HG03521 (cell line): ENCODE results near the gene ABTB1.
A peak's percentile ranks its signal among the peaks of the same experiment; 100 is the strongest.
"Not testable (repeated sequence)": the region's sequence is repeated elsewhere in the genome, so short reads cannot be mapped to it uniquely, and the experiment has no call there.

Source experiments
- ATAC-seq: cut with Tn5 transposase; IDR thresholded peaks from one replicate; pipeline ENCODE4 v1.9.1; 2021; ENCODE audit warnings: mild to moderate bottlenecking, moderate library complexity; ENCODE audit not compliant: unreplicated experiment

Gene ABTB1

DNA sequence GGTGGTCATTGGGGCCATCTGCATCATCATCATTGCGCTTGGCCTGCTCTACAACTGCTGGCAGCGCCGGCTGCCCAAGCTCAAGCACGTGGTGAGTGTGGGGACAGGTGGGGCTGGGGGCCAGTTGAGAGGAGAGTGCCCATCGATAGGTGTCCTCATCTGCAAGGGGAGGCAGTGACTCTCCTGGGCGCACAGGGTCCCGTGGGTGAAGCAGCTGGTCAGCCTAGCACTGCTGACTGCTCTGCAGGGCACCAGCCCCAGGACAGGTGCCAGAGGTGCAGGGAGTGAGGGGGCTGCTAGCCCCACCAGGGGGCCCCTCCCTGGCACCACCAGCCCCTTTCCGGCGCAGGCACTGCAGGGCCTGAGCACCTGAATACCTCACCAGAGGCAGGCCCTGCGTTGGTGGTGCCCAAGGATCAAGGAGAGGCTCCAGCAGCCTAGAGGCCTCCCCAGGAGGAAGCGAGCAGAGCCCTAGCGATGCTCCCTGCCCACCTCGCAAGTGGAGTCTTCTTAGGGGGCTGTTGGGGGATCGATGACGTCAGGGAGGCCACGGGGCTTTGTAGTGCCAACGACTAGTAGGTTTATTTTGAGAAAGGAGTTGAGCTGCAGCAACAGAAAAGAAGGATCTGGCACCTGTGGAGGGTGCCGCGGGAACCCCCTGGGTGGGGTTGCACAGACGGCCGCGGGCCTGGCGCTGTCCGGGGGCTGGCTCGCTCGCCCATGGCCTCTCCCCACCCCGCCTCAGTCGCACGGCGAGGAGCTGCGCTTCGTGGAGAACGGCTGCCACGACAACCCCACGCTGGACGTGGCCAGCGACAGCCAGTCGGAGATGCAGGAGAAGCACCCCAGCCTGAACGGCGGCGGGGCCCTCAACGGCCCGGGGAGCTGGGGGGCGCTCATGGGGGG, 976 bp upstream of the ABTB1 start:
- ATAC-seq: peak; percentile 11

DNA sequence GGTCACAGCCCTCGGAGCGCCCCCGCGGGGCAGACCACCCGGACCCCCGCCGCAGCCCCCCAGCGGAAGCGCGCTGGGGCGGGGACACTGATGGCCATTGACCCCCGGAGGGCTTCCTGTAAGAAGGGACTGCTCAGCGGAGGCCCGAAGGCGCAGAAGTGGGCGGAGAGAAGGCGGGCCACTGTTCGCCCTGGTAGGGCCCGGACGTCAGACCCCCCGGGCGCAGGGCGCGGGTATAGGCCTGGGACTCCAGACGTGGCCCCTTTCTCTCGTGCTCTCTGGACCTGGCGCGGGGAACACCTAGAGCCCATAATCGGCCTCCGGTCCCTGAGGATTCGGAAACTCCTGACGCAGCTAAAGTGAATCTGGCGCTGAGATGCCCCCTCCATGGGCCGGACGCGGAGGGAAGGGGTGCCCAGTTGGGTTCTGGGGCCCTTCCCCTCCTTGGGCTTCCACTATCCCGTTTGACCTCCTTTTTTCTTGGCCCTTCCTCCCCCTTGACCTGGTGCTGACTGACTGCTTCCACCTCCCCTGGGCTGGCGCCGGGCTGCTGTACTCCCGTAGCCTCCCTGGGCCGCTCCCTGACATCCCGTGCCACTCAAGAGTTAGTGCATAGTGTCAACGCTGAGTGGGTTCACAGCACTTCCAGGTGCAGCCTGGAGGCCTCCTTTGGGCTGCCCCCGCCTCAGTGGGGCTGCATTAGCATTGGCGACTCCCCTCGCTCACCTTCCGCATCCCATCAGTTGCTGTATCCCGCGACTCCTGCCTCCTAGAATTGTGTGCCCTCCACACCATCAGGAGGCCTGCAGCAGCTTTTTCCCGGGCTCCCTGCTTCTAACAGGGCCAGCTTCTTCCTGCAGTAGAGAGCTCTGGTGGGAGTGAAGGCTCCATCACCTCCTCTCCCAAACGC, 694 bp downstream of the ABTB1 start:
- peak; percentile 25 for ATAC-seq

DNA sequence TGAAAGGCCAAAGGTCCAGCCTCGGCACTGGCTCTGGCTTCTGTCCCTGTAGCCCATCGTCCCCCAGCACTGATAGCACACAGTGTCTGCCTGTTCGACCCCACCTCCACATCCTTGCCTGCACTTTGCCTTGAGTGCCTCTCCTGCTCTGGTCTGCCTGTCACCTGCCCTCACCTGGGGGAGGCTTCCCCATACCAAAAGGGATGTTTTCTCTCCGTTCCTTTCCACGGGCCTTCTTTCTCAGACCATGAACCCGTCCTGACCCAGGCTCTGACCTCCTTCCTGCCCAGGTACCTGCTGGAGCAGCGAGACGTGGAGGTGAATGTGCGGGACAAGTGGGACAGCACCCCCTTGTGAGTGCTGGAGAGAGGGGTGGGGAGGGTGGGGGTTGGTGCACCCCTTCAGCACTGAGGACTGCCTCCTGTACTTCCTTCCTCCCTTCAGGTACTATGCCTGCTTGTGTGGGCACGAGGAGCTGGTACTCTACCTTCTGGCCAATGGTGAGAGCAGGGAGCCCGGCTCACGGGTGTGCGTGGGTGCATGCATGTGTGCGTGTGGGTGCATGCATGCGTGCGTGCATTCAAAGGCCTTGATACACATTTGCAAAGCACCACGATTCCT, 1.5 kb downstream of the ABTB1 start:
- no peak for ATAC-seq

DNA sequence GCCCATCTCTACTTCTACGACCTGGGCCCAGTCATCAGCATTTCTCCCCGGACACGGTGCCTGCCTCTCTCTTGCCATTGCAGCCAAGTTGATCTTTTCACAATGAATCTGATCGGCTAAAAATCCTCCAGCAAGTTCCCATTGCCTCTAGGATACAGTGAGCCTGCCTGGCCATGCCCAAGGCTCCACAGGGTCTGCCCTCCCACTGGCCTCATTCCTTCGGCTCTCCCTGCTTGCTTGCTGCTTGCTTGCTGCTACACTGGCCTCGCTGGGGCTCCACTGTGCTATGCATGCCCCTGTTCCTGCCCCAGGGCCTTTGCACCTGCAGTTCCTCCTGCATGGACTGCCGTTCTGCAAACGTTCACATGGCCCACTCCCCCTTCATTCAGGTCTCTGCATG, 2.0 kb downstream of the ABTB1 start:
- no peak for ATAC-seq

DNA sequence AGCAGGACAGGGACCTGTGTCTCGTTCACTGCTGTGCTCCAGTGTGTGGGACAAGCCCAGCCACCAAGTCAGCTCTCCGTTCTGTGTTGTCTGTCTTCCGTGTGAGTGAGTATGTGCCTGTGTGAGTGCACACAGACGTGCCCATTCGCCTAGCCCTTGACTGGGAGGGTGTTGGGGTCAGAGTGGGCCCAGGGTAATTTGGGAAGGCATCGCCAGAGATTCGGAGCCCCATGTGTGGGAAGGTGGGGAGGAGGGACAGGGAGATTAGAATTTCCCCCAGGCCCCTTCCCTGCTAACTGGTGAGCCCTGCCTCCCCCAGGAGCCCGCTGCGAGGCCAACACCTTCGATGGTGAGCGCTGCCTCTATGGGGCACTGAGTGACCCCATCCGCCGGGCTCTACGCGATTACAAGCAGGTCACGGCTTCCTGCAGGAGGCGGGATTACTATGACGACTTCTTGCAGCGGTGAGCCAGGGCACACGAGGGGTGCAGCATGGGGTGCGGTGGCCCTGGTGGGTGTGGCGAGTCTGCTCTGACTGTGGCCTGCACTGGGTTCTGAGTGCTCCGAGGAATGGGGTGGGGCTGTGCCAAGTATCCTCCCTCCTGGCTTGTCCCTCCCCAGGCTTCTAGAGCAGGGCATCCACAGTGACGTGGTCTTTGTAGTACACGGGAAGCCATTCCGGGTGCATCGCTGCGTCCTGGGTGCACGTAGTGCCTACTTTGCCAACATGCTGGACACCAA, 3.1 kb downstream of the ABTB1 start:
- ATAC-seq: no peak

DNA sequence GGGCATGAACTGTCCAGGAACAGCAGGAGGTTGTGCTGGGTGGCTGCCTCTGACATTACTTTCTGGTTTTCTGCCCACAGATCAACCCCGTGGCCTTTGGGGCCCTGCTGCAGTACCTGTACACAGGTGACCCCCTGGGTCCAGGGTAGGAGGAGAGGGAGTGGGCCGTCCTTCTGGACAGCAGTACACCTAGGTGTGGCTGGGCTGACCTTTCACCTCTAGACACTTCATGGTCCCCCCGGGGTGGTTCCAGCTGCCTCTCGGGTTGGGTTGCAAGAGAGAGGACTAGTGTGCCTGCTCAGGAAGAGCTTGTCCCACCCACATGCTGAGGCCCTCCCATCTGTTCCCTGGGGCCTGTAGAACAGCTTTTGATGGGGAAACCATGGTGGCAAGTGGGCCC, 3.7 kb downstream of the ABTB1 start:
- ATAC-seq: no peak

DNA sequence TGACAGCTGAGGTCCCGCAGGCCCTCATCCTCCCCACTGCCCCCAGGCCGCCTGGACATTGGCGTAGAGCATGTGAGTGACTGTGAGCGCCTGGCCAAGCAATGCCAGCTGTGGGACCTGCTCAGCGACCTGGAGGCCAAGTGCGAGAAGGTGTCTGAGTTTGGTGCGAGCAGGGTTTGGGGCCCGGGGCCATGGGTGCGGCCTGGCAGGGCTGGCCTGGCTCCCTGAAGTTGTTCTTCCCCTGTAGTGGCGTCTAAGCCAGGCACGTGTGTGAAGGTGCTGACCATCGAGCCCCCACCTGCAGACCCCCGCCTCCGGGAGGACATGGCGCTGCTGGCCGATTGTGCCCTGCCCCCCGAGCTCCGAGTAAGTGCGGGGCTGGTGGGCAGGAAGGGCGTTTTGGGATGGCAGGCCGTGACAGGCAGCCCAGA, 4.2 kb downstream of the ABTB1 start:
- no peak for ATAC-seq

DNA sequence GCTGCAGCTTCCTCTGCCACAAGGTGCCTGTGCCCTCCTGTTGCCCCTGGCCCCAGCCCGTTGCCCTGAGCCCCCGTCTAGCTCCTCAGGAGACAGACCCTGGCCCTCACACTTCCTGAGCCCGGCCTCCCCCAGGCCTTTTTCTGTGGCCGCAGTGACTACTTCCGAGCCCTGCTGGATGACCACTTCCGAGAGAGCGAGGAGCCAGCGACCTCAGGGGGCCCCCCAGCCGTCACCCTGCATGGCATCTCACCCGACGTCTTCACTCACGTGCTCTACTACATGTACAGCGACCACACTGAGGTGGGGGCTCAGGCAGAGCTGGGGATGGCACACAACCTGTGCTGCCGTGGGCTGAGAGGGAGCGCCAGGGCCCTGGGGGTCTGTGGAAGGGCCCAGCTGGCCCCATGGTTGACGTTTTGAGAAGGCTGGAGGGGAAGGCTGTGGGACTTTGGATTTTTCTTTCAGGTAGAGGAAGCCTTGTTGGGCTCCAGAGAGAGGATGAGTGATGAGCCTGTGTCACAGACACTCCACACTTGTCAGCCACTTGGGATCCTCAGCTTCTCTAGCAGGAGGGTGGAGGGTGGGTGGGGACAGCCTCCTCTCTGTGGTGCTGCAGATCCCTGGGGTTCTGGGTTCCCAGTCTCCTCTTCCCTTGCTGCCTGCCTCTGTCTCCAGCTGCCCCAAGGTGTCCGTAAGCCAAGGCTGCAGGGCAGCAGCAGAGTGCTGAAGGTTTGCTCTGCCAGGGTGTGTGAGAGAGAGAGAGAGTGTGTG, 5.0 kb downstream of the ABTB1 start:
- no peak for ATAC-seq

DNA sequence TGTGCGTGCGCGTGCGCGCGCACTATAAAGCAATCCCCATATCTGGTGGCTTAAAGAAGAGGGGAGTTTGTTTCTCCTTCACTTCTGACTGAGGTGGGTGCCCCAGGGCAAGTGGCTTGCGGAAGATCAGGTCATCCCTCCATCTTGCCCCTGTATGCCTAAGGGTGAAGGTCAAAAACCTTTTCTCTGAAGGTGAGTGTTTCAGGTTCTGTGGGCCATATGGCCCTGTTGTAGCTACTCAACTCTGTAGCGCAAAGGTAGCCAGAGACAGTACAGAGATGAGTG, 5.5 kb downstream of the ABTB1 start:
- no peak for ATAC-seq

DNA sequence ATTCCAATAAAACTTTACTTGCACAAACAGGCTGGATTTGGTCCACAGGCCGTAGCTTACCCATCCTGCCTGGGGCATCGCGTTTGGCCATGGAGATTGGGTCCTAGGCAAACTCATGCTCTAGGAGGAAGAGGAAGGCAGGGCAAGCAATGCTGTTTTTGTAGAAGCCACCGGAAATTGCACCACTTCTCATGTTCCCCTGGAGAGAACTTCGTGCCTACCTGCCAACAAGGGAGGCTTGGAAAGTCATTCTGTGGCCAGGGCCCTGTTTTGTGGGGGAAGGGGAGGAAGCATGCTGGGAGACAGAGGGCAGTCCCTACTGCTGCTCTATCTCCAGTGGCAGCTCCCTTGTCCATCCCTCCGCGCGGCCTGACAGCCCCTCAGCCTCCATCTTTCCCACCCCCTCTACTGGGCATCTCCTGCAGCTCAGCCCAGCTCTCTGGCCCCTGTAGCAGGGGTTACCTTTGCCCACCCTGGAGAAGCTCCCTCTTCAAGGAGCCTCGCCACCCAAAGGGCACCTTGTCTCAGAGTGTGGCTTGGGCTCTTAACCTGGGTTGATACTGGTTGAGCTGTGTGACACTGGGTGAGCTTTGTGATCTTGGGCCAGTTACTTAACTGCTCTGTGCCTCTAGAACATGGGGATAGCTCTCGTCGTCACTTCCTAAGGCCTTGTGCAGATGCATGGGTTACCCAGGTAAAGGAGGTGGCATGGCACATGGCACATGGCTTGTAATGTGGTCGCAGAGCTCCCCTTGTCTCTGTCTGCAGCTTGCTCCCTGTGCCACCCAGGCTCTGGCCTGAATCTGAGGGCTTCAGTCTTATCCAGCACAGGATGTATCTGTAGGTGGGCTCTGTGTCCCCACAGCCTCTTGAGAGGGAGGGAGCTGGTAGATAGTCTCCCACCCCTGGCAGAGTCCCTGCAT, 6.1 kb downstream of the ABTB1 start:
- ATAC-seq: no peak

DNA sequence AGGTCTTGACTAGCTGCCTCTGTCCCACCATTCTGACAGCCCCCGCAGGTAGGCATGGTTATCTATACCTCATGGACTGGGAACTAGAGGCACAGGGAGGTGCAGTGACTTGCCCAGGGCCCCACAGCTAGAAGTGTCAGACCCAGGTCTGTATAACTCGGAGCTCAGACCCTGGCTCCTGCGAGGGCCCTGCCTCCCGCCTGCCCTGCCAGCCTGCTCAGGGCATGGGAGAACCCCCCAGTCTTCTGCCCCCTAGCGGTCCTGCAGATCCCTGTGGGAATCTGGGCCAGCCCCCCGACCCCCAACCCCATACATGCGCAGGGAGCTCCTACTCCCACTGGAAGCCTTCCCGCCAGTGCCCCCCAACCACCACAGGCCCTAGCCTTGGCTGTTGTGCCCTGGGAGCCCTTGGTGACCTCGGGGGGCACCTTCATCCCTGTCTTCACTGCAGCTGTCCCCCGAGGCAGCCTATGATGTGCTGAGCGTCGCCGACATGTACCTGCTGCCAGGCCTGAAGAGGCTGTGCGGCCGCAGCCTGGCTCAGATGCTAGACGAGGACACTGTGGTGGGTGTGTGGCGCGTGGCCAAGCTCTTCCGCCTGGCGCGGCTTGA, 6.9 kb downstream of the ABTB1 start:
- no peak for ATAC-seq

DNA sequence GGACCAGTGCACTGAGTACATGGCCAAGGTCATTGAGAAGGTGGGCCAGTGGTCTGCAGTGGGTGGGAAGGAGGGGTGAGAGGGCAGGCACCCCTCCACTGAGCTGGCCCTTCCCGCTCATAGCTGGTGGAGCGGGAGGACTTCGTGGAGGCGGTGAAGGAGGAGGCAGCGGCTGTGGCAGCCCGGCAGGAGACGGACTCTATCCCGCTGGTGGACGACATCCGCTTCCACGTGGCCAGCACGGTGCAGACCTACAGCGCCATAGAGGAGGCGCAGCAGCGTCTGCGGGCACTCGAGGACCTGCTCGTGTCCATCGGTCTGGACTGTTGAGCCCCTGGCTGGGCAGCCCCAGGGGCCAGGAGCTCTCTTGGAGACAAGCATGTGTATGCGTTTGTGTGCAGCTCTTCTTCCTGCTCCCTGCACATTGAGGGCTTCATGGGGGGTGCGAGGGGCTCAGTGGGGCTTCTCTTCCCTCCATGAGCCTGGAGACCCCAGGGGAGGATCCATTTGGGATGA, 7.5 kb downstream of the ABTB1 start:
- ATAC-seq: no peak

DNA sequence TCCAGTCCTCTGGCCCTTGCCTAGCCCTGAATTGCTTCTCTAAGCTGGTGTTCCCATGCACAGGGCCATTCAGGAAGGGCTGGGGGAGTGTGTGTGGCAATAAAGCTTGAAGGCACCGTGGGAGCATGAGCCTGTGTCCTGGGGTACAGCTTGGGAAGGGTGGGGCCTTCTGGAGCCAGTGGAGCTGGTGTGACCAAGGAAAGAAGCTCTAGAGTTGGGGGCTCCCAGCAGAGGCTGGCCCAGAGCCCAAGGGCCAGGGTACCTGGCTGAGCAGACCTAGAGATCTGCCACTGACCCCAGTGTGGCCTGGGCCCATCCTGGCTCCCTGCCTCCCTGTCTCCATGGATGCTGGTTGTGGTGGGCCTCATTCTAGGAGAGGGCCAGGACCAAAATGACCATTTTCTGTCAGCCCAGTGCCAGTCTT, 8.1 kb downstream of the ABTB1 start:
- no peak for ATAC-seq

DNA sequence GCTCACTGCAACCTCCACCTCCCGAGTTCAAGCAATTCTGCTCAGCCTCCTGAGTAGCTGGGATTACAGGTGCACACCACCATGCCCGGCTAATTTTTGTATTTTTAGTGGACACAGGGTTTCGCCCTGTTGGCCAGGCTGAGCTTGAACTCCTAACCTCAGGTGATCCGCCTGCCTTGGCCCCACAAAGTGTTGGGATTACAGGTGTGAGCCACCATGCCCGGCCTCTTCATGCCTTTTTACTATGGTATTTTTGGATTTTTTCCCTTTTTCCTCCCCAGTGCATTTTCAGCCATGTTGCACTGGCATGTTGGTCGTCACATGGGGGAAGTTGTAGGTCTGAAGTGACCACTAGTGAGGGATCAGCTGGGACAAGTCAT, 9.4 kb downstream of the ABTB1 start:
- ATAC-seq: not testable (repeated sequence)

DNA sequence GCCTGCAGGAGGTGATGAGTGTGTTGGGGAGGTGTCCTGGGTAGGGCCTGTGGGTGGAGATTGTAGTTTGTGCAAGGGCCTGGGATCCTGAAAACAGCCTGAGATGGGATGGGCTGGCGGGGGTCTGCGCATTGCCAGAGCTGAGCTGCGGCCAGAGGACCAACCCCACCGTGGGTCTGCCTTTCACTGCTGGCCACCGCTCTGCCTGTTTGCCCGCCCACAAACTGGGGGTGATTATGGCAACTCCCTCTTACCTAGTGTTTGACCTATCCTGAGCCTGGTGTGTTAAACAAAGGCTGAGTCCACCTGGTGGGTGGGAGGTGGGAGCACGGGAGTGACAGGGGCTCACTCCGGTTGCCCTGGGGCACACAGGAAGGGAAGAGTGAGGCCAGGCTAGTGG, 9.8 kb downstream of the ABTB1 start:
- no peak for ATAC-seq

DNA sequence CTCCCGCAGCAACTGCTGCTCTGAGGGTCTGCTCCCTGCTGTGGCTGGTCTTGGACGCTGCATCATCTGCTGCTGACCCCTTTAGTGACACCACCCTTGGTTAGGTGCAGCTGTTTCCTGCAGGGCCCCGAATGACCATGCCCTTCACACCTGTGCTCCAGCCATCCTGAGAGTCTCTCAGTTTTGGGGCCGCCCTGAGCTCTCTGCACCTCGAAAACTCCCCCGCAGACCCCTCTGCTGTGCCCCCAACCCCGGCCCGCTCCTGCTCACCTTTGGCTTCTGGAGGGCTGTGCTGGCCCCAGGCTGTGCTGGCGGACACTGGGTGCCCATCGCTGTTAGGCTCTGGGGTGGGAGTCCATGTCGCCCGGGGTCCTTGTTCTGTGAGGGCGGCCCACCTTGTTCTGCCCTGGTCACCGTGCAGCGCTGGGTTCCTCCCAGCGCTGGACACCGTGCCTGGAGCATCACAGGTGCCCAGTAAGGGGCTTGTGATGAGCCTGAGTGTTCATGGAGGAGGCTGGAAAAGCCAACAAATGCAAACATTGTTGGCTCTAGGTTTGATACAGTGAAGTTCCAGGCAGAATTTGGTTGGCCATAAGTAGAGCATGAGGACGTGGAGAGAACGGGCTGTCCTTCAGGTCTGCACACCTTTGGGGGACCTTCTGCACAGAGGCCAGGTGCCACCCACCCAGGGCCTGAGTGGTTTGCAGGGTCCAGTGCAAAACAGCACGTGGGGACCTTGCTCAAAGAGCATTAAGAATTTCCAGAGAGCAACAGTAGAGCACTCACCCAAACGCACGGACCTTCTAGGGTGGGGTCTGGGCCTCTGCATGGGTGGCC, 12.3 kb downstream of the ABTB1 start:
- no peak for ATAC-seq

DNA sequence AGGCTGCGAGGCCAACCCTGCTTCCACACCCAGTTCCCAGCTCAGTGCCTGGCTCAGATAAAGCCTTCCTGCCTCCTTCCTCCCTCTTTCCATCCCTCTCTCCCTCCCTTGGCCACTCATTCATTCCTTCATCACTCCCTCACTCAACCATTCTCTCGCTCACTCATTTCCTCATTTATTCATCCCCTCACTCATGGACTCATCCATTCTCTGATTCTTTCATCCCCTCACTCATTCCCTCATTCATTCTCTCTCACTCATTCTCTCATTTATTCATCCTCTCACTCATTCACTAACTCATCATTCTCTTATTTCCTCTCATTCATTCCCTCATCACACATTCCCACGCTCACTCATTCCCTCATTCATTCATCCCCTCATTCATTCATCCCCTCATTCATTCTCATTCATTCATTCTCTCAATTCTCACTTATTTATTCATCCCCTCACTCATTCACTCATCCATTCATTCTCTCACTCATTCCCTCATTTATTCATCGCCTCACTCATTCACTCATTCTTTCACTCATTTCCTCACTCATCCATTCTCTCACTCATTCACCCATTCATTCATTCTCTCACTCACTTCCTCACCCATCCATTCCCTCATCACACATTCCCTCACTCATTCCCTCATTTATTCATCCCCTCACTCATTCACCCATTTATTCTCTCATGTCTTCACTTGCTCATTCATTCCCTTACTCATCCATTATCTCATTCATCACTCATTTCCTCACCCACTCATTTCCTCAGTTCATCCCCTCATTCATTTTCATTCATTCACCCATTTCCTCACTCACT, 13.2 kb downstream of the ABTB1 start:
- ATAC-seq: no peak
